ENCODE measurements around the gene H2AZ2.

- TF ChIP-seq POLR2A (IDR thresholded peaks at IDR 0.05; ENCODE audit: low read depth, low read length): no peak
- TF ChIP-seq TAF1 (IDR thresholded peaks at IDR 0.05; ENCODE audit: borderline replicate concordance, low read depth, low read length): no peak
- no peak for TF ChIP-seq POLR2AphosphoS5 (IDR thresholded peaks at IDR 0.05; ENCODE audit: low read depth, low read length)
Observed at GRCh38 chr7:44838751-44839150, 9.1 kb downstream of the H2AZ2 start.

All from GM12892 (cell line).